H9 (cell line): Measurements from ENCODE around the gene ACKR1. TPM values are rescaled to one million over a fixed set of nuclear protein-coding genes. Genes with fewer than 3 reads are reported as not detected.

Experiments
- DNase-seq: peaks from one replicate; pipeline ENCODE4 v3.0.0-alpha.2; 2017
- H2AFZ ChIP-seq: one replicate; pipeline ENCODE4 v1.6.1; 2013; ENCODE audit warnings: mild to moderate bottlenecking, low read length, control low read depth, moderate library complexity
- H2AK5ac ChIP-seq: 2 replicates; pipeline ENCODE4 v1.6.1; 2013; ENCODE audit warnings: low read length, control low read depth, mixed read lengths; ENCODE audit not compliant: insufficient read length
- H2BK120ac ChIP-seq: one replicate; pipeline ENCODE4 v1.6.1; 2013; ENCODE audit warnings: low read depth, mild to moderate bottlenecking, low read length, control low read depth, inconsistent platforms; ENCODE audit not compliant: poor library complexity, severe bottlenecking
- H2BK12ac ChIP-seq: 2 replicates; pipeline ENCODE4 v1.6.1; 2013; ENCODE audit warnings: low read length, control low read depth, mixed read lengths, low read depth; ENCODE audit not compliant: insufficient read length
- H2BK15ac ChIP-seq: 2 replicates; pipeline ENCODE4 v1.6.1; 2013; ENCODE audit warnings: low read depth, low read length, control low read depth
- H2BK20ac ChIP-seq: one replicate; pipeline ENCODE4 v1.6.1; 2013; ENCODE audit warnings: low read depth, mild to moderate bottlenecking, low read length, control low read depth, inconsistent platforms; ENCODE audit not compliant: poor library complexity, severe bottlenecking
- H2BK5ac ChIP-seq: 2 replicates; pipeline ENCODE4 v1.6.1; 2013; ENCODE audit warnings: low read length, control low read depth, mixed read lengths; ENCODE audit not compliant: insufficient read length
- H3K14ac ChIP-seq: 2 replicates; pipeline ENCODE4 v1.6.1; 2013; ENCODE audit warnings: low read length, control low read depth; ENCODE audit not compliant: insufficient read depth
- H3K18ac ChIP-seq: 2 replicates; pipeline ENCODE4 v1.6.1; 2013; ENCODE audit warnings: low read depth, mild to moderate bottlenecking, mixed read lengths, low read length, control low read depth; ENCODE audit not compliant: insufficient read length
- H3K23ac ChIP-seq: 2 replicates; pipeline ENCODE4 v1.6.1; 2013; ENCODE audit warnings: low read length, control low read depth, mixed read lengths, low read depth; ENCODE audit not compliant: insufficient read length
- H3K23me2 ChIP-seq: 2 replicates; pipeline ENCODE4 v1.6.1; 2013; ENCODE audit warnings: low read depth, mild to moderate bottlenecking, mixed read lengths, low read length, control low read depth; ENCODE audit not compliant: insufficient read length, poor library complexity, severe bottlenecking
- H3K27ac ChIP-seq: 2 replicates; pipeline ENCODE4 v1.5.1; 2013; ENCODE audit warnings: low read length, control low read depth, mixed read lengths, low read depth; ENCODE audit not compliant: insufficient read length
- H3K27me3 ChIP-seq: 2 replicates; pipeline ENCODE4 v1.6.1; 2013; ENCODE audit warnings: low read length, control low read depth, inconsistent platforms; ENCODE audit not compliant: insufficient read depth
- H3K4ac ChIP-seq: 2 replicates; pipeline ENCODE4 v1.6.1; 2013; ENCODE audit warnings: low read depth, mild to moderate bottlenecking, control low read depth, inconsistent platforms, low read length, moderate library complexity
- H3K4me1 ChIP-seq: 2 replicates; pipeline ENCODE4 v1.6.1; 2013; ENCODE audit warnings: low read length, control low read depth, inconsistent platforms; ENCODE audit not compliant: insufficient read depth
- H3K4me2 ChIP-seq: 2 replicates; pipeline ENCODE4 v1.6.1; 2013; ENCODE audit warnings: low read length, control low read depth, mixed read lengths; ENCODE audit not compliant: insufficient read length, insufficient read depth
- H3K56ac ChIP-seq: 2 replicates; pipeline ENCODE4 v1.6.1; 2013; ENCODE audit warnings: low read depth, mild to moderate bottlenecking, mixed read lengths, low read length, control low read depth; ENCODE audit not compliant: insufficient read length
- H3K79me1 ChIP-seq: 2 replicates; pipeline ENCODE4 v1.6.1; 2013; ENCODE audit warnings: low read depth, mild to moderate bottlenecking, moderate library complexity, low read length, control low read depth, inconsistent platforms; ENCODE audit not compliant: insufficient read depth, poor library complexity, severe bottlenecking
- H3K79me2 ChIP-seq: 2 replicates; pipeline ENCODE4 v1.6.1; 2013; ENCODE audit warnings: low read length, control low read depth, inconsistent platforms; ENCODE audit not compliant: insufficient read depth
- H3K9ac ChIP-seq: 2 replicates; pipeline ENCODE4 v1.6.1; 2013; ENCODE audit warnings: low read length, control low read depth, mixed read lengths; ENCODE audit not compliant: insufficient read length; ENCODE audit errors: extremely low read depth
- H3K9me3 ChIP-seq: one replicate; pipeline ENCODE4 v1.6.1; 2013; ENCODE audit warnings: low read depth, low read length, inconsistent platforms; ENCODE audit not compliant: control insufficient read depth
- H3T11ph ChIP-seq: one replicate; pipeline ENCODE4 v1.6.1; 2013; ENCODE audit warnings: mild to moderate bottlenecking, low read length, control low read depth, inconsistent platforms
- H4K20me1 ChIP-seq: one replicate; pipeline ENCODE4 v1.6.1; 2013; ENCODE audit not compliant: control insufficient read depth, insufficient read length, insufficient read depth
- H4K5ac ChIP-seq: 2 replicates; pipeline ENCODE4 v1.6.1; 2013; ENCODE audit warnings: low read depth, mild to moderate bottlenecking, mixed read lengths, low read length, control low read depth; ENCODE audit not compliant: insufficient read length
- H4K8ac ChIP-seq: replicated peaks from 2 replicates; pipeline ENCODE4 v1.6.1; 2013; ENCODE audit warnings: low read length, control low read depth, mixed read lengths, low read depth; ENCODE audit not compliant: insufficient read length
- H4K91ac ChIP-seq: 2 replicates; pipeline ENCODE4 v1.6.1; 2013; ENCODE audit warnings: low read depth, mild to moderate bottlenecking, moderate library complexity, mixed read lengths, low read length, control low read depth; ENCODE audit not compliant: insufficient read length
- H3K27ac Mint-ChIP-seq, 3 experiments: 2 replicates in 2 of 3; 3 replicates in 1 of 3; pipeline ENCODE4 v1.8.0; 2020 to 2021; ENCODE audit warnings: mixed read lengths in 3 of 3, mild to moderate bottlenecking in 1 of 3, moderate library complexity in 1 of 3
- H3K27me3 Mint-ChIP-seq: 2 replicates; pipeline ENCODE4 v1.8.0; 2021; ENCODE audit warnings: low read depth, mild to moderate bottlenecking, moderate library complexity, mixed read lengths
- H3K36me3 Mint-ChIP-seq, 3 experiments: 2 replicates in 2 of 3; 3 replicates in 1 of 3; pipeline ENCODE4 v1.8.0; 2020 to 2021; ENCODE audit warnings: low read depth in 3 of 3, mixed read lengths in 3 of 3; ENCODE audit not compliant: insufficient read depth in 1 of 3
- H3K4me1 Mint-ChIP-seq, 2 experiments: 2 replicates each; pipeline ENCODE4 v1.8.0; 2020; ENCODE audit warnings: mixed read lengths in 2 of 2
- H3K4me3 Mint-ChIP-seq, 2 experiments: 2 replicates in 1 of 2; 3 replicates in 1 of 2; pipeline ENCODE4 v1.8.0; 2020 to 2021; ENCODE audit warnings: mild to moderate bottlenecking in 2 of 2, mixed read lengths in 2 of 2, moderate library complexity in 1 of 2
- H3K9me3 Mint-ChIP-seq, 2 experiments: 2 replicates in 1 of 2; 3 replicates in 1 of 2; pipeline ENCODE4 v1.8.0; 2020; ENCODE audit warnings: mild to moderate bottlenecking in 2 of 2, mixed read lengths in 2 of 2, moderate library complexity in 1 of 2
- WGBS: extraction: QIAGEN DNeasy Blood & Tissue Kit; methylation state at CpG from one replicate; pipeline ENCODE4 v1.1.7; 2013; ENCODE audit warnings: missing lambda C conversion rate, low lambda C conversion rate, mixed read lengths; ENCODE audit not compliant: insufficient read length; ENCODE audit errors: extremely low coverage; 5-methylcytosine and 5-hydroxymethylcytosine counted together
- total RNA-seq: library from RNA; stranded (reverse); gene quantifications from 2 replicates; pipeline ENCODE4 v1.2.1, GENCODE V29; 2021
- TF ChIP-seq, protein P1 (sequence below): fragments of 200-600 bp; sonication (generic); conservative IDR thresholded peaks from 3 replicates; pipeline ENCODE4 v1.8.0; 2021; ENCODE audit warnings: antibody characterized with exemption, mild to moderate bottlenecking

Gene ACKR1
- total RNA-seq, 1 experiment from 2014 or later, result 0.26 TPM

DNA sequence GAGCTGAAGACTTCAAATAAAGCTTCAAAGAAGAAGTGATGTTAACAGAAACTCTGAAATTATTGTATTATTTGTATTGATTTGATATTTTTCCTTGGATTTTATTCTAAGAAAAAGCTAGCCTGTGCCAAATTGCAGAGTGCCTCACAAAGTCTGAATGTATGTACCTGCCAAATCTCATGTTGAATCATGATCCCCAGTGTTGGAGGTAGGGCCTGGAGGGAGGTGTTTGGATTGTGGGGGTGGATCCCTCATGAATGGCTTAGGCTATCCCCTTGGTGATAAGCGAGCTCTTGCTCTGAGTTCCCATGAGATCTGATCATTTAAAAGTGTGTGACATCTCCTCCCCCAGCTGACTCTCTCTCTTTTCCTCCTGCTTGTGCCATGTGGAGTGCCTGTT, 43.6 kb downstream of the ACKR1 start:
- peaks cover 0 to 5% (median 0%) of the 10 kb centered on the region in 3 experiments; a peak in 4 of 7 replicates for H3K36me3 Mint-ChIP-seq
- Histone ChIP-seq H3K9me3 (no peaks in the 10 kb centered on the region), H2BK120ac (no peak overlapping the region), H3K4me2 (no peak overlapping the region), H3T11ph (no peak overlapping the region), H4K8ac (no peak overlapping the region), H3K56ac (no peak overlapping the region), H3K23ac (no peak overlapping the region), H3K27ac (no peak overlapping the region), H2BK12ac (no peak overlapping the region), H3K79me1 (no peaks in the 10 kb centered on the region), H2BK20ac (no peak overlapping the region), H3K23me2 (no peaks in the 10 kb centered on the region), H3K9ac (no peak overlapping the region), H4K5ac (no peak overlapping the region), H3K27me3 (no peaks in the 10 kb centered on the region), H3K79me2 (no peaks in the 10 kb centered on the region), H3K4ac (no peak overlapping the region), H4K91ac (no peak overlapping the region), H2AK5ac (no peak overlapping the region), H2AFZ (no peak overlapping the region), H3K14ac (no peak overlapping the region), H2BK15ac (no peak overlapping the region), H4K20me1 (no peaks in the 10 kb centered on the region), H3K4me1 (no peaks in the 10 kb centered on the region), H2BK5ac (no peak overlapping the region), H3K18ac (no peak overlapping the region)
- no peak for DNase-seq
- no peaks in the 10 kb centered on the region for H3K4me1 Mint-ChIP-seq
- TF ChIP-seq, protein P1, sequence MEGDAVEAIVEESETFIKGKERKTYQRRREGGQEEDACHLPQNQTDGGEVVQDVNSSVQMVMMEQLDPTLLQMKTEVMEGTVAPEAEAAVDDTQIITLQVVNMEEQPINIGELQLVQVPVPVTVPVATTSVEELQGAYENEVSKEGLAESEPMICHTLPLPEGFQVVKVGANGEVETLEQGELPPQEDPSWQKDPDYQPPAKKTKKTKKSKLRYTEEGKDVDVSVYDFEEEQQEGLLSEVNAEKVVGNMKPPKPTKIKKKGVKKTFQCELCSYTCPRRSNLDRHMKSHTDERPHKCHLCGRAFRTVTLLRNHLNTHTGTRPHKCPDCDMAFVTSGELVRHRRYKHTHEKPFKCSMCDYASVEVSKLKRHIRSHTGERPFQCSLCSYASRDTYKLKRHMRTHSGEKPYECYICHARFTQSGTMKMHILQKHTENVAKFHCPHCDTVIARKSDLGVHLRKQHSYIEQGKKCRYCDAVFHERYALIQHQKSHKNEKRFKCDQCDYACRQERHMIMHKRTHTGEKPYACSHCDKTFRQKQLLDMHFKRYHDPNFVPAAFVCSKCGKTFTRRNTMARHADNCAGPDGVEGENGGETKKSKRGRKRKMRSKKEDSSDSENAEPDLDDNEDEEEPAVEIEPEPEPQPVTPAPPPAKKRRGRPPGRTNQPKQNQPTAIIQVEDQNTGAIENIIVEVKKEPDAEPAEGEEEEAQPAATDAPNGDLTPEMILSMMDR, result no peak
- H3K9me3 Mint-ChIP-seq, result peaks cover 6 to 26% of the 10 kb centered on the region in 2 experiments; a peak in 4 of 5 replicates
- no peaks in the 10 kb centered on the region; the same call in 1 of the 2 replicates for H3K27me3 Mint-ChIP-seq
- no peak overlapping the region for H3K4me3 Mint-ChIP-seq
- no peak overlapping the region for H3K27ac Mint-ChIP-seq
- no CpG with 5 or more reads among the region's 1 CpG for WGBS
